Midbrain (tissue), 1 donor: Measurements from ENCODE around the gene ZFP90.
"Not testable (repeated sequence)": the region's sequence is repeated elsewhere in the genome, so short reads cannot be mapped to it uniquely, and the experiment has no call there.

Experiments used
- DNase-seq: peaks from one replicate; lab custom pipeline; 2025; lab: John Stamatoyannopoulos, UW

ZFP90 gene

DNA sequence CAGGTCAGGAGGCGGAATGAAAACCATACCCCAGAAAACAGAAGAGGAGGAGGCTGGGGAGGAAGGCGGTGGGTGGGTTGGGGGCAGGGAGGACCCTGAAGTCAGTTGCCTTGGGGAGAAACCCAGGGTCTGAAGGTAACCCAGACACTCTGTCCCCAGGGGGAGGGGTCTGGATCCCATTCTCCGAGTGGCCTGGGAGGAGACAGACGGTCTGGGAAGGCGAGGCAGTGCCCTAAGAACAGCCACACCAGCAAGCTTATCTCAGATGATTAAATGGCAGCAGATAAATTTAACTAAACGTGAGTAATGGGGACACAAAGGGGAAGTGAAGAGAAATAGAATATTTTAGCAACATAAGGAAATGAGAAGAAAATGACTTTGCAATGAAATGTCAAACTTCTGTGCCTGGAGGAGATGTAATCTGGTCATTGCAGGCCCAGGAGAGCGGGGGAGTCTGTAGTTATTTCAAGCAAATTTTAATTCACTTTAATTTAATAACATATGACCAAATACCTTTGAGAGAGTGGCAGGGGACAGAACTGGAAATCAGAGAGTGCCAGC lies 21.4 kb upstream of the ZFP90 start:
- no peak for DNase-seq

DNA sequence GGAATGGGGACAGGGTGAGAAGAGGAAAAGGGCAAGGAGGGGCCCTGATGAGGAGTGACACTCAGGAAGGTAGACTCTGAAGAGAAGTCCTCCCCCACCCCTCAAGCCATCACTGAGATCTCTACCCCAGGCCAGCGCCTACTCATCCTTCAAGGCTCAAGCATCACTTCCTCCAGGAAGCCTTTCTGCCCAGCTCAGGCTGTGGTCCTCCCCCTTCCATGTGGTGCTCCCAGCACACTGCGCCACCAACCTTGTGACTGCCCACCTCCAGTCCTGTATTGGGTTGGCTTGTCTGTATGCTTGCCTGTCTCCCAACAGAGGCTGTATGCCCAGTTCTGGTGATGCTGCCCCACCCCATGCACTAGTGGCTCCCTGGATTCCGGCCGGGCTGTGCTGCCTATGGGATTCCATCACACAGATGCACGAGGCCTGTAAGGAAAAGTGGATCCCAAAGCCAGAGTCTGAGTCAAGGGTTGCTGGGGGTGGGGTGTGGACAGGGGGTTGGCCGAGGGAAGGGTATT lies 19.8 kb upstream of the ZFP90 start:
- no peak for DNase-seq

DNA sequence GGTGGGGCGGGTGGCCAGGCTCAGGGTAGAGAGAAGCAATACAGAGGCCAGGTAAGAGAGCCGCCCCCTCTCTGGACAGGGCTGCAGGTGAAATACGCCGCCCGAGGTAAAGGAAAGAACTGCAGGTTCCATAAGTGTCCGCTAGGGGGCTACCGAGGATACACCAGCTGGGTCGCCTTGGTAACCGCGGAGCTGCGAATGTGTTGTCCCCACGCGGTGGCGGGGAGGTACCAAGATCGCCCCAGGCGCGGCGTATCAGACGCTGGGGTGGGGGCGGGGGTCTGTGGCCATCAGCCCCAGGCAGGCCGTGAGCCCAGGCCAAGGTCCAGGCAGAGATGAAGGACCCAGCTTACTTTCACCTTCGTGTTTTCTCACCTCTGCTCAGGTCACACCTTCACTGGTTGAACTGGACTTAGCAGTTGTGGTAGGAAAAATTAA lies 18.4 kb upstream of the ZFP90 start:
- peak; percentile 66 for DNase-seq

DNA sequence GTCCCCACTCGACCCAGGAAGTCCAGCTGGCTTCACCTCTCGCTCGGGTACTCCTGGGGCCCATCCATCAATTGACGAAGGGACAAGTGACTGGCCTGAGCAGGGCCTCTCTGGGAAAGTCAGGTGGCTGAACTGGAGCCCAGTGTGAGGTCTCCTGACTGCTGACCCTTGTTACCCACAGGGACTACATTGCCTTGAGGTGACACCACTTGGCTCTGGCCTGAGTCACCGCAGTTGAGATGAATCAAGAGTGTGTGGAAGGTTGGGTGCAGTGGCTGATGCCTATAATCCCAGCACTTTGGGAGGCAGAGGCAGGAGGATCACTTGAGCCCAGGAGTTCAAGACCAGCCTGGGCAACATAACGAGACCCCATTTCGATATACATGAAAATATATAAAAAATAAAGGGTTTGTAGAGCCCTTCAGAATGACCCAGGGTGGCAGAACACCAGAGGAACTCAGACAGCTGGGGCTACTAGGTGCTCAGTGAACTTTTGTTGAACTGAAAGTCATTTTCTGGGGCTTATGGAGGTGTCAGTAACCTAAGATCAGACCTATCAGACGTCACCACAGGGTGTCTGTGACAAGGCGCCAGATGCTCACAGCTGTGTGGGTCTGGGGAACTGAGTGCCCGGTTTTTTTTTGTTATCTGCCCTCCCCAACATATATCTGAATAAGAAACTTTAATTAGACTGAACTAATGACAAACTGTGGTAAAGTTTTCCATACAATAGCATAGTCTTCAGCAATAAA lies 14.8 kb upstream of the ZFP90 start:
- DNase-seq = no peak

DNA sequence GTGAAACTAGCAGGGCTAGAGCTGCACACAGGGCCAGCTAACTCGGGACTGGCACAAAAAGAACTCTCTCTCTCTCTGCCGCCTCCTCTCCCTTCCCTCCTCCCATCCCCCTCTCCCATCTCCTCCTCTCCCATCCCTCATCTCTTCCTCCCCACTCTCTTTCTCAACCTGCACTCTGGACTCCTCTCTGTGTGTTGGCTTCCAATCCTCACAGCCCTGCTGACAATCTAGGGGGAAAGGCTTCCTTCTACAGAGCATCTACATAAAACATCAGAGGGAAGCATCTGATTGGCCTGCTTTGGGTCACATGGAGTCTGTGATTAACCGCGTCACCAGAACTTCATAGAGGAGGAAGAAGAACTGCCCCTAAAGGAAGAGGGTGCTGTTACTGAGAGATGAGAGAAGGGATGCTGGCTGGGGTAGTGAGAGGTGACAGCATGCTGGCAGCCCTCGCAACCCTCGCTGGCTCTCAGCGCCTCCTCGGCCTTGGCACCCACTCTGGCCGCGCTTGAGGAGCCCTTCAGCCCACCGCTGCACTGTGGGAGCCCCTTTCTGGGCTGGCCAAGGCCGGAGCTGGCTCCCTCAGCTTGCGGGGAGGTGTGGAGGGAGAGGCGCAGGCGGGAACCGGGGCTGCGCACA lies 12.8 kb upstream of the ZFP90 start:
- DNase-seq = no peak

DNA sequence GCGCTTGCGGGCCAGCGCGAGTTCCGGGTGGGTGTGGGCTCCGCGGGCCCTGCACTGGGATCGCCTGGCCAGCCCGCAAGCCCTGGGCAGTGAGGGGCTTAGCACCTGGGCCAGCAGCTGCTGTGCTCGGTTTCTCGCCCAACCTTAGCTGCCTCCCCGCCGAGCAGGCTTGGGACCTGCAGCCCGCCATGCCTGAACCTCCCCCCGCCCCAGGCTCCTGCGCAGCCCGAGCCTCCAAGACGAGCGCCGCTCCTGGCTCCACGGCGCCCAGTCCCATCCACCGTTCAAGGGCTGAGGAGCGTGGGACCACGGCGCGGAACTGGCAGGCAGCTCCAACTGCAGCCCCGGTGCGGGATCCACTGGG lies 12.3 kb upstream of the ZFP90 start:
- DNase-seq = no peak

DNA sequence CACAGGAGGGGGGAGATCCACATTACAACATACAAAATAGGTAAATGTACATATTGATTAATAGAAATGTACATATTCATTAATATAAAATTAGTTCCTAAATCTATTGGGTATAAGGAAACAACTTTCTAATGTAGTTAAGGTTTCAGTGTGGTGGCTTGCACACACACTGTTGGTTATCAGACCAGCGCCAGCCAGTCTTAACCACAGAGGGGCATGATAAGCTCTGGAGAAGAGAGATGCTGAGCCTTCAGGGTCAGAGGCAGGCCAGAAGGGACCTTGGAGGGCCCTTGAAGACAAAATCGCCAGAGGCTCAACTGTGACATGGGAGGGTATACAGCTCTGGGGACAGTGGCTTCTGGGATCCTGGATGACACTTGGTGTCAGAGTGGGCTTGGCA lies 10.9 kb upstream of the ZFP90 start:
- no peak for DNase-seq

DNA sequence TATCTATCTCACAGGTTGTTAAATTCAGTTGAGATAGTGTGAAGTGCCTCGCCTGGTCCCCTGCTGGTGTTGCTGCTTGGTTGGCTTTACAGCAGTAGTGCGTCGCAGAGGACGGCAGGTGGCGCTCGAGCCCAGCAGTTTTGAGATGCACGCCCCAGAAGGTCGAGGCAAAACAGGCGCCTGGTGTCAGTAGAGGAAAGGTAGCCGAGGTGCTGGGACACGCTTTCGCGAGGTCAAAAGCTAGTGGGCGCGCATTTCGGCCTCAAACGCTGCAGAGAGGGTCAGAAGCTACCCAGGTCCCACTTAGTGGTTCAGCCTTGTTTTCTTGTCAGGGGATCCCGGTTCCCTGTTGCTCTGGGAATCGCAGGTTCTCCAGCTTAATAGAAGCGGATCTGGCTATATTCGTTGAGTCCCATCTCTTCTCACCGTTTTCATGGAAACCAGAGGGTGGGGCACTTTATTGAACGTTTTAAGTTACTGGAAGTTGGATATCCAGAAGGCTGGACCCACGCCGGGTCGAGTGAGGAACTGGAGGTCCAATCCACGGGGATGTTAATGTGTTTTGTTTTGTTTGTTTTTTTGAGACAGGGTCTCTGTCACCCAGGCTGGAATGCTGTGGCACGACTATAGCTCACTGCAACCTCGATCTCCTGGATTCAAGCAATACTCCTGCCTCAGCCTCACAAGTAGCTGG lies 10.3 kb upstream of the ZFP90 start:
- peak; percentile 82 for DNase-seq

DNA sequence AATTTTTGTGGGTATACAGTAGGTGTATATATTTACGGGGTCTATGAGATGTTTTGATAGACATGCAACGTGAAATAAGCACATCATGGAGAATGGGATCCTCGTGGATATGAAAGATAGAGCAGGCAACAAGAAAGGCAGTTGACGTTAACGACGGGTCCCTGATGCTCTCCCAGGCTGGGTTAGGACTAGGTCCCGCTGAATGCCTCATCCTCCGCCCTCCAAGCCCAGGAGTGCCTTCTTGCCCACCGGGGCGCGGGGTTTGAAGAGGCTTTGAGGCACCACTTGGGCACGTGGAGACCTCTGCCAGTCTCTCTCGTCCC lies 9.5 kb upstream of the ZFP90 start:
- DNase-seq = no peak

DNA sequence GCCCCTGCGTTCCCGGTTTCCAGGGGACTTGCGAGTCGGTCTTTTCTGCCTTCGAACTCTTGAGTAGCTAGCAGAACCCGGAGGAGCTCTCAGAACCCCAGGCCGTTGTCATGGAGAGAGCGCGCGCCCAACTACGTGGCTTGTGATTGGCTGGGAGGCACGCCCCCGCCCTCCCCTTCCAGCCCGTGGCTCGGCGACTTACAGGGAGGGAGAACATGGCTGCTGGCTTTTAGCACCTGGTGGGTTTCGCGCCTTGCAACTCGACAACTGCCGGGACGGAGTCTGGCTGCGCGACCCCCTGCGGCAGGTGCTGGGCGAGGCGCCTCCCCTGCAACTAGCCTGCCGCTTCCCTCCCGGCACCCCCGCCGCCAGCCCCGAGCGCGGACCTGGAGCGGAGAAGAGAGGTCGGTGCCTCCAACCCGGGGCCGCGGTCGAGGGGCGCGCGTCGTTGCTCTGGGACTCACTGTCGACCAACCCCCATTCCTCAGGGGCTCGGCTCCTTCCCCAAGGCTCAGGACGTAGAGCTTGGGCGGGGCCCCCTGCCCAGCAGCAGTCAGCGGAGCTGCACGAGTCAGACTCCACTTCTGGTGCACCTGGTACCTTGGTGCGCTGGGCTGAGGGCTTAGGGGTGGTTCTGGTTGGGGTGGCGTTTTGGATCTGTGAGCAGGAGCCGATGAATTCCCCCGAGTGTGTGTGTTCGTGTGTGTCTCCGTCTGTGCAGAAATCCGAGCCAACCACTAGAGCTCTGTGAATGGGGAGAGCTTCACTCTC lies 9.0 kb upstream of the ZFP90 start:
- peak; percentile 84 for DNase-seq

DNA sequence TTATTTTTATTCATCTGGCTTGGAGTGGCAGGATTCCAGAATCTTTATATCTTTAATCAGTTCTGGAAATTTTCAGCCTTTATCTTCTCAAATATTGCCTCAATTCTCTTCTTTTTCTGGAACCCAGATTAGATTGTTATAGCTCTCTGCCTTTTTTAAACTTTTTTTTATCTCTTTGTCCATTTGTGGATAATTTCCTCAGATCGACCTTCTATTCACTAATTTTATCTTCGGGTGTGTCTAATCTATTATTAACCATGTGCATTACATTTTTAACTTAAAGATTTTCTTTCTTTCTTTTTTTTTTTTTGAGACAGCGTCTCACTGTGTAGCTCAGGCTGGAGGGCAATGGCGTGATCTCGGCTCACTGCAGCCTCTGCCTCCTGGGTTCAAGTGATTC lies 5.2 kb upstream of the ZFP90 start:
- no peak for DNase-seq

DNA sequence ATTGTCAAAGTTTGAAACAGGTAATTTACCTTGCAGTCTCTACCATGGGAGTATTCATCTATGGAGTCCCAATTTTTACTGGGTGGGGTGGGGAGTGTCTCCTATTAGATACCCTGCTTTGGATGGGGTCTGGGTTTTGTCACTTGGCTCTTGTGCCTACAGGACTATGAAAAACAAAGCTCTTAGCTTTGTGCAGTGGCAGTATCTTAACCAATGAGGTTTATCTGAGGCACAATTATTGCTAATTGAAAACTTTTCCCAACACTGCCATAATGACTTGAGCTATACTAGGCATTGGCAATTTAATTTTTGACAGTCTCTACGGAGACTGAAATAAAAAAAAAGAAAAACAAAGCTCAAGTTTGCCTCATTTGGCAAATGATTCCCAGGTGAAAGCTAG lies 3.8 kb upstream of the ZFP90 start:
- no peak for DNase-seq

DNA sequence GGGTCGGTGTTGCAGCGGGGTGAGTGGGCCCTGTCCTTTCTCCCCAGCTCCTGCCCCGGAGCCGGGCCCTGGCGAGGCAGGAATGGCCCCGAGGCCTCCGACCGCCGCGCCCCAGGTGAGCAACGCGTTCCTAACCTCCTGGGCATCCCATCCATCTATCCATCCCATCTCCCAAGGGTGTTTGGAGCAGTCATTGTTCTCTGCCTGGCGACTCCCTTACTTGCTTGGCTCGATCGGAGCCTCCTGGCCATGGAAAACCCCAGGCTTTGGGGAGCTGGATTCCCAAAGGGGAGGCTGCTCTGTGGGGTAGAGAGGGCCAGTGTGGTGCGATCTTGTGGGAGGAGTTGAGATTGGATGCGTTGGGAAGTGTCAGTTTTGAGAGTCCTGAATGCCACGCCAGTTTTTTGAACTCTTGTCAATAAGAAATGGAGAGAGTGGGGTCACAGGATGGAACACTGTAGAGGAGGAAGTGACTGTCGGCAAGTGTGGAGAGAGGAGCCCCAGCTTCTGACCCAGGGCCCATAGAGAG lies 684 bp downstream of the ZFP90 start:
- peak; percentile 27 for DNase-seq

DNA sequence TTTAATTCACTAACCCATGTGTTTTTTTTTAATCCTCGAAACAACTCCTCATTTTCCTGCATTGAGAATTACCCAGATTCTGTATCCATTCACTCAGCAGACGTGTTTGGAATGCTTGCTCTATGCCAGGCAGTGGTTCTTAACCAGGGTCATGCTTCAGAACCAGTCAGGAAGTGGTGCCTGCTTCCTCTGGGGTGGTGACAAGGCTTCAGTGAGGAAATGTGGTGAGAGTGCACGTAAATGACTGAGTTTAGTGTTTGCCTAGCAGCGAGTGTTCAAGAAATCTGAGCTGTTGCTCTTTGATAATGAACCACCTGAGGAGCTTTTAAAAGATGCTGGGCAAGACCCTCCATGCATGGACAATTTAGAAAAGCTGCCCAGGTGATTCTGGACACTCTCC lies 9.9 kb downstream of the ZFP90 start:
- no peak for DNase-seq

DNA sequence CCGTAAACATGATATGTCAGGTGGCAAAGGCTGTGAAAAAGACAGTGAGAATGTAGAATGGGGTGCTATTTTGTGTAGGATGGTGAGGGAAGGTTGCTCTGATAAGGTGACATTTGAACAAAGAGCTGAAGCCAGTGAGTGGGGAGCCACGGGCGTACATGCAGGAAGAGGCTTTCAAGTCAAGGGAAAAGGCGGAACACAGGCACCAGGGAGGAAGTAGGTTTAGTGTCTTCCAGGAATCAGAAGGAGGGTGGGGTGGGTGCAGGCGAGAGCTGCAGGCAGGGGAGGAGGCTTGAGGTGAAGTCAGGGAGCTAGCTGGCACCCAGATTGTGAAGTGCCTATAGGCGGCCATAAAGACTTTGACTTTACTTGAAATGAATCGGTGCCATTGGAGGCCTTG lies 14.1 kb downstream of the ZFP90 start:
- no peak for DNase-seq

DNA sequence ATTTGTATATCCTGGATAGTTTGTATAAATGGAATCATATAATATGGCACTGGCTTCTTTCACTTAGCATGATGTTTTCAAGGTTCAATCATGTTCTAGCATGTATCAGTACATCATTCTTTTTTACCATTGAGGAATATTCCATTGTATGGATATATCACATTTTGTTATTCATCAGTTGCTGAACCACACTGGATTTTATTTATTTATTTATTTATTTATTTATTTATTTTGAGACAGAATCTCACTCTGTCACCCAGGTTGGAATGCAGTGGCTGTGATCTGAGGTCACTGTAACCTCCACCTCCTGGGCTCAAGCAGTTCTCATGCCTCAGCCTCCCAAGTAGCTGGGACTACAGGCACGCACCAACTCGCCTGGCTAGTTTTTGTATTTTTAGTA lies 21.2 kb downstream of the ZFP90 start:
- not testable (repeated sequence) for DNase-seq

DNA sequence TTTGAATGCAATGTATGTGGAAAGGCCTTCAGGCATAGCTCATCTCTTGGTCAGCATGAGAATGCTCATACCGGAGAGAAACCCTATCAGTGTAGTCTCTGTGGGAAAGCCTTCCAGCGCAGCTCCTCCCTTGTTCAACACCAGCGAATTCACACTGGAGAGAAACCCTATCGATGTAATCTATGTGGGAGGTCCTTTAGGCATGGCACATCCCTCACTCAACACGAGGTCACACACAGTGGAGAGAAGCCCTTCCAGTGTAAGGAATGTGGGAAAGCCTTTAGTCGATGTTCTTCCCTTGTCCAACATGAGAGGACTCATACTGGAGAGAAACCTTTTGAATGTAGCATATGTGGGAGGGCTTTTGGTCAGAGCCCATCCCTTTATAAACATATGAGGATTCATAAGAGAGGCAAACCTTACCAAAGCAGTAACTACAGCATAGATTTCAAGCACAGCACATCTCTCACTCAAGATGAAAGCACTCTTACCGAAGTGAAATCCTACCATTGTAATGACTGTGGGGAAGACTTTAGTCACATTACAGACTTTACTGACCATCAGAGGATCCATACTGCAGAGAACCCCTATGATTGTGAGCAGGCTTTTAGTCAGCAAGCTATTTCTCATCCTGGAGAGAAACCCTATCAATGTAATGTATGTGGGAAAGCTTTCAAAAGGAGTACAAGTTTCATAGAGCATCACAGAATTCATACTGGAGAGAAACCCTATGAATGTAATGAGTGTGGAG lies 24.7 kb downstream of the ZFP90 start:
- no peak for DNase-seq

DNA sequence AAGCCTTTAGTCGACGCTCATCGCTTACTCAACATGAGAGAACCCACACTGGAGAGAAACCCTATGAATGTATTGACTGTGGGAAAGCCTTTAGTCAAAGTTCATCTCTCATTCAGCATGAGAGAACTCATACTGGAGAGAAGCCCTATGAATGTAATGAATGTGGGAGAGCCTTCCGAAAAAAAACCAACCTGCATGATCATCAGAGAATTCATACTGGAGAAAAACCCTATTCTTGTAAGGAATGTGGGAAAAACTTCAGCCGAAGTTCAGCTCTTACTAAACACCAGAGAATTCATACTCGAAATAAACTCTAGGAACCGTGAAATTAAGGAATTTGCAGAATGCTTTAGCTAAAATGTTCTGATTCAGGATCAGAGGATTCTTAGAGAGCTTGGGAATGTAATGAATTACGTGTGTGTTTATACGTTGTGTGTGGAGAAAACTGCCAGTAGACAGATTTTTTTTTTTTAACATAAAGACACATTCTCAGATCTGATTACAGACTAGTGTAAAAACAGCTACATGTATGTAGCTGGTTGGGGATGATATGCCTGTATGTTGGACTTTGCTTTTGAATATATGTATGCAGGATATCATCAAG lies 25.4 kb downstream of the ZFP90 start:
- no peak for DNase-seq

DNA sequence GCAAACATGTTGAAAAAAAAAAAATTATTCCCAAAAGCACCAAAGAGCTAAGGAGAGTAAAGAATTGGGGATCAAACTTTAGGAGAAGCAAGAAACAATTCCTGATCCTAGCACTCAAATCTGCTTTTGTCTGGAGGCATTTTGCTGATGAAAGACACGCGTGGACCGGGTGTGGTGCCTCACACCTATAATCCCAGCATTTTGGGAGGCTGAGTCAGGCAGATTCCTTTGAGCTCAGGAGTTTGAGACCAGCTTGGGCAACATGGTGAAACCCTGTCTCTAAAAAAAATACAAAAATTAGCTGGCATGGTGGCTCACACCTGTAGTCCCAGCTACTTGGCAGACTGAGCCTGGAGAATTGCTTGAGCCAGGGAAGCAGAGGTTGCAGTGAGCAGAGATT lies 35.4 kb downstream of the ZFP90 start:
- DNase-seq = no peak

DNA sequence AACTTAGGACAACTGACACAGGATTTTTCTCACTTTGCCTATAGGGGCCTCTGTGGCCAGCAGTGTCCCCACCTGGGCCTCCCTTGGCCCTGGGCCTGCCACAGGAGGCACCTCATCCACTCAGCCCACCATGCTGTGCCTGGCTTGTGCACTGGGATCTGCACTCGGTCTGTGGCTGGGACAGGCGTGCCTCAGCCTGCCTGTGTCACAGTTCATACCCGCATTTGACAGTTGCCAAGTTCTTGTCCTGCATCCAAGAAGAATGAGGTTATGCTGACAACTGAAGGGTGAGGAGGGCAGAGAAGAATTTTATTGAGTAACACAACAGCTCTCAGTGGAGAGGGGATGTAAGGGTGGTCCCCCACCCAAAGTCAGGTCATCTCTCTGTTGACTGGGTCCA lies 36.0 kb downstream of the ZFP90 start:
- DNase-seq = no peak

DNA sequence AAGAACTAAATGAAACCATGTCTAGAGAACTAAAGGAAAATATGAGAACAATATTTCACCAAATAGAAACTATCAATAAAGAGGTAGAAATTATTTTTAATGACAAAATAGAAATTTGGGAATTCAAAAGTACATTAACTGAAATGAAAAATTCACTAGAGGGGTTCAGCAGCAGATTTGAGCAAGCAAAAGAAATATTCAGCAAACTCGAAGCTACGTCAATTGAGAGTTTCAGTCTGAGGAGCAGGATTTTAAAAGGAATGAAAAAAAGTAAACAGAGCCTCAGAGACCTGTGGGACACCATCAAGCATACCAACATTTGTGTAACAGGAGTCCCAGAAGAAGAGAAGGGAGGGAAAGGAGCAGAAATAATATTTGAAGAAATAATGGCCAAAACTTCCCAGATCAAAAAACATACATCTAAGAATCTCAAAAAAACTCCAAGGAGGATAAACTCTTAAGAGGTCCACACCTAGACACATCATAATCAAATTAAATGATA lies 38.3 kb downstream of the ZFP90 start:
- no peak for DNase-seq
